Thyroid gland (tissue), 4 donors: Measurements from ENCODE around the gene NIPSNAP3A. TPM values are rescaled to one million over a fixed set of nuclear protein-coding genes. Genes with fewer than 3 reads are reported as not detected.
"Not testable (repeated sequence)": the region's sequence is repeated elsewhere in the genome, so short reads cannot be mapped to it uniquely, and the experiment has no call there.

ENCODE experiments used
- DNase-seq, 2 donors: peaks; one replicate each; pipeline ENCODE4 v3.0.0-alpha.2; 2019
- H3K27ac ChIP-seq, 3 donors: fragments of 200-600 bp; sonication (generic); 1 replicate in 2 of 3; 2 replicates in 1 of 3; pipeline ENCODE4 v1.5.1; 2016 to 2019; ENCODE audit warnings: mild to moderate bottlenecking in 1 of 3, moderate library complexity in 1 of 3
- H3K27me3 ChIP-seq: fragments of 200-600 bp; sonication (generic); one replicate; pipeline ENCODE4 v1.5.1; 2019
- H3K36me3 ChIP-seq, 2 donors: fragments of 200-600 bp; sonication (generic); one replicate each; pipeline ENCODE4 v1.5.1; 2016 to 2019
- H3K4me1 ChIP-seq, 2 donors: fragments of 200-600 bp; sonication (generic); one replicate each; pipeline ENCODE4 v1.5.1; 2017 to 2019
- H3K4me3 ChIP-seq, 3 donors: fragments of 200-600 bp; sonication (generic); replicated peaks in 1 of 3; 1 replicate in 2 of 3; 2 replicates in 1 of 3; pipeline ENCODE4 v1.5.1; 2016; ENCODE audit warnings: mild to moderate bottlenecking in 1 of 3
- H3K9me3 ChIP-seq: fragments of 200-600 bp; sonication (generic); one replicate; pipeline ENCODE4 v1.5.1; 2017
- CTCF ChIP-seq, 6 experiments: fragments of 200-600 bp in 3 of 6; fragments of 450-650 bp in 3 of 6; sonication (generic) in 3 of 6; IDR thresholded peaks; one replicate each; pipeline ENCODE4 v1.5.1; 2016 to 2019; ENCODE audit warnings: antibody characterized with exemption in 6 of 6, mild to moderate bottlenecking in 2 of 6, inconsistent platforms in 1 of 6, moderate library complexity in 1 of 6
- POLR2A ChIP-seq, 2 donors: fragments of 450-650 bp; IDR thresholded peaks; one replicate each; pipeline ENCODE4 v1.6.1; 2017; ENCODE audit warnings: antibody characterized with exemption in 2 of 2, mild to moderate bottlenecking in 2 of 2, moderate library complexity in 1 of 2
- whole genome bisulfite sequencing, 2 donors: methylation state at CpG; one replicate each; pipeline ENCODE4 v1.1.5; 2017; 5-methylcytosine and 5-hydroxymethylcytosine counted together
- intact Hi-C: fragments of 100-400 bp; cut with DNase I; formaldehyde crosslinking; loops from one replicate; pipeline ENCODE4 v1.15.1; 2023
- total RNA-seq, 4 donors: library from RNA; depleted of rRNA; stranded (reverse); fragments of >200 nt; gene quantifications; one replicate each; pipeline ENCODE4 v1.2.3, GENCODE V29; 2016

Gene NIPSNAP3A
- 10 to 100 TPM; 23.9 to 38.2 (median 28.8) TPM for total RNA-seq

GRCh38 chr9:104747565-104748358, at the start of gene NIPSNAP3A:
TSS of gene NIPSNAP3A (plus strand) at chr9:104747683. CDS start at chr9:104747793, 110 bp downstream.
- Histone ChIP-seq H3K4me3 (peak within 1 kb of the TSS; percentile 60 to 83 (median 77)), H3K27ac (peak within 1 kb of the TSS; percentile 87 to 94 (median 93)), H3K27me3 (no peaks in the 10 kb centered on the region), H3K36me3 (no peaks in the 10 kb centered on the region), H3K4me1 (peaks cover 9 to 12% of the 10 kb centered on the region in 2 donors), H3K9me3 (no peaks in the 10 kb centered on the region)
- 0 to 1% methylated on average over 8 to 38 of the region's 71 CpGs for WGBS, 2 donors
- peak; percentile 89 to 92 for DNase-seq
- intact Hi-C loops, result no loop called here
- TF ChIP-seq POLR2A (IDR thresholded peaks at IDR 0.05) (peak in 1 of 2 donors; percentile 68), CTCF (IDR thresholded peaks at IDR 0.05) (no peak)

GRCh38 chr9:104700306-104700705, 47.2 kb upstream of the NIPSNAP3A start:
- Histone ChIP-seq H3K4me3 (no peak overlapping the region), H3K4me1 (no peaks in the 10 kb centered on the region), H3K36me3 (no peaks in the 10 kb centered on the region), H3K27me3 (no peaks in the 10 kb centered on the region), H3K27ac (no peak overlapping the region), H3K9me3 (no peaks in the 10 kb centered on the region)
- intact Hi-C loops, result no loop called here
- DNase-seq, result no peak
- no peak for TF ChIP-seq POLR2A (IDR thresholded peaks at IDR 0.05)
- TF ChIP-seq CTCF (IDR thresholded peaks at IDR 0.05), result no peak
- 72 to 75% methylated on average over 3 of the region's 3 CpGs for WGBS, 2 donors

- H3K4me3 ChIP-seq, H3K27me3 ChIP-seq, DNase-seq, intact Hi-C loops, H3K9me3 ChIP-seq, H3K4me1 ChIP-seq, H3K36me3 ChIP-seq, H3K27ac ChIP-seq: not testable (repeated sequence)
- WGBS, 2 donors, result 62 to 77% methylated on average over 1 of the region's 1 CpG
Observed at GRCh38 chr9:104708737-104709136, 38.7 kb upstream of the NIPSNAP3A start.

- H3K36me3 ChIP-seq, result no peaks in the 10 kb centered on the region
- no peak overlapping the region for H3K4me3 ChIP-seq
- no peak overlapping the region for H3K27ac ChIP-seq
- H3K9me3 ChIP-seq, result no peaks in the 10 kb centered on the region
- TF ChIP-seq CTCF (IDR thresholded peaks at IDR 0.05), result no peak
- TF ChIP-seq POLR2A (IDR thresholded peaks at IDR 0.05), result no peak
- no peaks in the 10 kb centered on the region for H3K4me1 ChIP-seq
- 79 to 83% methylated on average over 4 of the region's 4 CpGs for WGBS, 2 donors
- DNase-seq, result no peak
- no peaks in the 10 kb centered on the region for H3K27me3 ChIP-seq
- intact Hi-C loops, result no loop called here
Observed at GRCh38 chr9:104711604-104712003, 35.9 kb upstream of the NIPSNAP3A start.

- no peaks in the 10 kb centered on the region for H3K4me1 ChIP-seq
- H3K27me3 ChIP-seq, result no peaks in the 10 kb centered on the region
- H3K9me3 ChIP-seq, result no peaks in the 10 kb centered on the region
- no peak for DNase-seq
- WGBS, 2 donors, result 82 to 88% methylated on average over 5 of the region's 5 CpGs
- H3K4me3 ChIP-seq, result no peak overlapping the region
- TF ChIP-seq POLR2A (IDR thresholded peaks at IDR 0.05) (no peak), CTCF (IDR thresholded peaks at IDR 0.05) (no peak)
- intact Hi-C loops, result no loop called here
- no peak overlapping the region for H3K27ac ChIP-seq
- no peaks in the 10 kb centered on the region for H3K36me3 ChIP-seq
Observed at GRCh38 chr9:104725014-104725413, 22.5 kb upstream of the NIPSNAP3A start.
